Esophagus squamous epithelium (tissue), 5 donors: Measurements from ENCODE around the gene DMBX1. TPM values are rescaled to one million over a fixed set of nuclear protein-coding genes. Genes with fewer than 3 reads are reported as not detected.

Experiments
- DNase-seq: peaks from one replicate; lab custom pipeline; 2025; lab: John Stamatoyannopoulos, UW
- H3K27ac ChIP-seq, 4 donors: fragments of 200-600 bp; sonication (generic); one replicate each; pipeline ENCODE4 v1.5.1; 2016 to 2019; ENCODE audit warnings: mild to moderate bottlenecking in 1 of 4
- H3K27me3 ChIP-seq, 4 donors: fragments of 200-600 bp; sonication (generic); 1 replicate in 3 of 4; 2 replicates in 1 of 4; pipeline versions ENCODE4 v1.5.1 to v1.6.0; 2017 to 2021; ENCODE audit warnings: antibody characterized with exemption in 1 of 4
- H3K36me3 ChIP-seq, 3 donors: fragments of 200-600 bp; sonication (generic); one replicate each; pipeline ENCODE4 v1.5.1; 2016 to 2019
- H3K4me1 ChIP-seq, 3 donors: fragments of 200-600 bp; sonication (generic); one replicate each; pipeline ENCODE4 v1.5.1; 2017 to 2019
- H3K4me3 ChIP-seq, 4 donors: fragments of 200-600 bp; sonication (generic); 1 replicate in 3 of 4; 2 replicates in 1 of 4; pipeline ENCODE4 v1.5.1; 2016 to 2019; ENCODE audit warnings: mild to moderate bottlenecking in 2 of 4, moderate library complexity in 1 of 4
- H3K9me3 ChIP-seq, 3 donors: fragments of 200-600 bp; sonication (generic); one replicate each; pipeline ENCODE4 v1.5.1; 2016 to 2019
- POLR2A ChIP-seq, 4 donors: fragments of 450-650 bp; IDR thresholded peaks; one replicate each; pipeline ENCODE4 v1.6.1; 2017; ENCODE audit warnings: antibody characterized with exemption in 4 of 4, mild to moderate bottlenecking in 4 of 4, moderate library complexity in 3 of 4
- WGBS, 2 donors: methylation state at CpG; one replicate each; pipeline ENCODE4 v1.1.5; 2018; 5-methylcytosine and 5-hydroxymethylcytosine counted together
- intact Hi-C: fragments of 100-400 bp; cut with DNase I; formaldehyde crosslinking; loops from one replicate; pipeline ENCODE4 v1.15.0; 2022
- total RNA-seq, 4 donors: library from RNA; depleted of rRNA; stranded (reverse); fragments of >200 nt; gene quantifications; one replicate each; pipeline ENCODE4 v1.1.0, GENCODE V29; 2016
- TF ChIP-seq, protein P1 (sequence below), 6 experiments: fragments of 450-650 bp in 4 of 6; fragments of 200-600 bp in 2 of 6; sonication (generic) in 2 of 6; IDR thresholded peaks; one replicate each; pipeline ENCODE4 v1.5.1; 2016 to 2019; ENCODE audit warnings: antibody characterized with exemption in 6 of 6, mild to moderate bottlenecking in 4 of 6, moderate library complexity in 4 of 6
- donor health status: DM: yes; HTN: yes; CAD: no.

DMBX1 gene
- total RNA-seq, 4 donors from 2014 or later, result not detected

DNA sequence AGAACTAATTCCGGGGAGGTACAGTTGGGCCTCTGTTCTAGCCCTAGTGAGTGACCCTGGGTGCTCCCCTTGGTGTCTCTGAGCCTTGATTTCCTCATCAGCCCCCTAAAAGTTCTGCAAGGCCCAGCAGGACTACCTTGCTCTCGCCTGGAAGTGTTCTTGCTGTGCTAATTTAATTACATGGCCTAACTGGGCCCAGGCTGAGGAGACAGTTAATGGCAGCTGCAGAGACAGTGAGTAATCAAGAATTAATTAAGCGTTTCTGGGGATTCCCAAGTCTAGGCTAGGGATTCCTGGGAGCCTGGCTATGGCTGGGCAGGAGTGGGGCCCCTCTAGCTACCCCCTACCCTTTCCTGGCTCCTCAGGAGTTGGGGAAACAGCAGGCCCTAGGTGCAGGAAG is 24.7 kb upstream of the DMBX1 start:
- intact Hi-C loops, result no loop called here
- WGBS, 2 donors, result 71 to 89% methylated on average over 2 of the region's 3 CpGs
- no peaks in the 10 kb centered on the region for H3K36me3 ChIP-seq
- H3K4me3 ChIP-seq, result no peak overlapping the region
- peaks cover 0 to 73% (median 0%) of the 10 kb centered on the region in 4 donors for H3K27me3 ChIP-seq
- peaks cover 6 to 15% (median 7%) of the 10 kb centered on the region in 3 donors for H3K4me1 ChIP-seq
- H3K27ac ChIP-seq, result no peak overlapping the region
- H3K9me3 ChIP-seq, result no peaks in the 10 kb centered on the region
- no peak for DNase-seq
- TF ChIP-seq, protein P1, sequence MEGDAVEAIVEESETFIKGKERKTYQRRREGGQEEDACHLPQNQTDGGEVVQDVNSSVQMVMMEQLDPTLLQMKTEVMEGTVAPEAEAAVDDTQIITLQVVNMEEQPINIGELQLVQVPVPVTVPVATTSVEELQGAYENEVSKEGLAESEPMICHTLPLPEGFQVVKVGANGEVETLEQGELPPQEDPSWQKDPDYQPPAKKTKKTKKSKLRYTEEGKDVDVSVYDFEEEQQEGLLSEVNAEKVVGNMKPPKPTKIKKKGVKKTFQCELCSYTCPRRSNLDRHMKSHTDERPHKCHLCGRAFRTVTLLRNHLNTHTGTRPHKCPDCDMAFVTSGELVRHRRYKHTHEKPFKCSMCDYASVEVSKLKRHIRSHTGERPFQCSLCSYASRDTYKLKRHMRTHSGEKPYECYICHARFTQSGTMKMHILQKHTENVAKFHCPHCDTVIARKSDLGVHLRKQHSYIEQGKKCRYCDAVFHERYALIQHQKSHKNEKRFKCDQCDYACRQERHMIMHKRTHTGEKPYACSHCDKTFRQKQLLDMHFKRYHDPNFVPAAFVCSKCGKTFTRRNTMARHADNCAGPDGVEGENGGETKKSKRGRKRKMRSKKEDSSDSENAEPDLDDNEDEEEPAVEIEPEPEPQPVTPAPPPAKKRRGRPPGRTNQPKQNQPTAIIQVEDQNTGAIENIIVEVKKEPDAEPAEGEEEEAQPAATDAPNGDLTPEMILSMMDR (IDR thresholded peaks at IDR 0.05), result no peak
- no peak for TF ChIP-seq POLR2A (IDR thresholded peaks at IDR 0.05)

DNA sequence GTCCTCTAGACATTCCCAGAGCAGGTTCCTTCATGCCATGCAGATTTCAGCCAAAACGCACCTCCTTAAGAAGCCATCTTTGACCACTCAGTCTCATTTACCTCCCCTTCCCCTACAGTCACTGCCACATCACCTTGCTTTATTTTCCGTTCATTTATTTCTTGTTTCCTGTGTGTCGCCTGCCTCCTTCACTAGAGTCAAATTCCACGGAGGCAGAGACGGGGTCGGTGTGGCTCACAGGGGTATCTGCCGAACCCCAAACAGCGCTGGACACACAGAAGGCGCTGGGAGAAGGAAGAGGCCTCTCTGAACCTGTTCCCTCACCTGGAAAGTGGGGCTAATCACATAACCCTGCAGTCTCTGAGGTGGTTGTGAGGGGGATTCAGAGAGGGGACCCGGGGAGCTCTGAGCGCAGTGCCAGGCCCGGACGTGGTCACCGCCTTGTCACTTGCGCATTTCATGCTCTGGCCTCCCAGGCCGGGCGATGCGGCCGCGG is 23.6 kb upstream of the DMBX1 start:
- peaks cover 6 to 15% (median 7%) of the 10 kb centered on the region in 3 donors for H3K4me1 ChIP-seq
- H3K27ac ChIP-seq, result peak overlapping the region in 2 of 4 donors; percentile 25 to 29
- no peaks in the 10 kb centered on the region for H3K9me3 ChIP-seq
- H3K36me3 ChIP-seq, result no peaks in the 10 kb centered on the region
- WGBS, 2 donors, result 38 to 55% methylated on average over 6 to 11 of the region's 20 CpGs
- TF ChIP-seq, protein P1 (IDR thresholded peaks at IDR 0.05), result no peak
- TF ChIP-seq POLR2A (IDR thresholded peaks at IDR 0.05), result no peak
- no peak for DNase-seq
- H3K27me3 ChIP-seq, result peaks cover 0 to 72% (median 0%) of the 10 kb centered on the region in 4 donors
- intact Hi-C loops, result no loop called here
- peak overlapping the region; percentile 41 to 70 (median 56) for H3K4me3 ChIP-seq

GRCh38 chr1:46466477-46467182 is 23.0 kb upstream of the DMBX1 start:
- H3K27ac ChIP-seq, result peak overlapping the region in 2 of 4 donors; percentile 25 to 29
- no peak for DNase-seq
- intact Hi-C loops, result no loop called here

DNA sequence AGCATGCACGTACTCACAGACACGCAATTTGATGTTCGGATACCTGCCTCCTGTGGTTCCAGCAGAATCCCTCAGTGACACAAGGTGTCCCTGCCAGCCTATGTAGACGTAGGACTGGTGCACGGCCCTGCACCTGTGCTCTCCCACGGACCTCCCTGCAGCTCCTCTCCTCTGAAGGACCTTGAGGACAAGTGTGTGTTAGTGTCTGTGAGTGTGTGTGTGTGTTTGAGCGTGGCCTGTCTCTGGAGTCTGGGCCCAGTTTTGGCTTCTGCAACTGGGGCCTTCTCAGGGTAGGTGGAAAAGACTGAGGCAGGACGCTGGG is 22.5 kb upstream of the DMBX1 start:
- intact Hi-C loops, result no loop called here
- 24 to 75% methylated on average over 1 to 5 of the region's 8 CpGs for WGBS, 2 donors
- no peak for DNase-seq
- Histone ChIP-seq H3K4me1 (peaks cover 6 to 15% (median 7%) of the 10 kb centered on the region in 3 donors), H3K4me3 (peak overlapping the region in 3 of 4 donors; percentile 53 to 70 (median 59)), H3K27ac (no peak overlapping the region), H3K27me3 (peaks cover 0 to 64% (median 0%) of the 10 kb centered on the region in 4 donors), H3K9me3 (no peaks in the 10 kb centered on the region), H3K36me3 (no peaks in the 10 kb centered on the region)
- TF ChIP-seq POLR2A (IDR thresholded peaks at IDR 0.05), result no peak
- TF ChIP-seq, protein P1 (IDR thresholded peaks at IDR 0.05), result no peak

More at GRCh38 chr1:46466477-46467182, 23.0 kb upstream of the DMBX1 start:
- 8% methylated on average over 11 of the region's 84 CpGs; no CpG with 5 or more reads in 1 of the 2 donors for WGBS, 2 donors
- Histone ChIP-seq H3K36me3 (no peaks in the 10 kb centered on the region), H3K4me1 (peaks cover 6 to 15% (median 7%) of the 10 kb centered on the region in 3 donors), H3K9me3 (no peaks in the 10 kb centered on the region), H3K4me3 (peak overlapping the region; percentile 41 to 70 (median 56)), H3K27me3 (peaks cover 0 to 69% (median 0%) of the 10 kb centered on the region in 4 donors)
- TF ChIP-seq, protein P1 (IDR thresholded peaks at IDR 0.05), result no peak
- TF ChIP-seq POLR2A (IDR thresholded peaks at IDR 0.05), result no peak

DNA sequence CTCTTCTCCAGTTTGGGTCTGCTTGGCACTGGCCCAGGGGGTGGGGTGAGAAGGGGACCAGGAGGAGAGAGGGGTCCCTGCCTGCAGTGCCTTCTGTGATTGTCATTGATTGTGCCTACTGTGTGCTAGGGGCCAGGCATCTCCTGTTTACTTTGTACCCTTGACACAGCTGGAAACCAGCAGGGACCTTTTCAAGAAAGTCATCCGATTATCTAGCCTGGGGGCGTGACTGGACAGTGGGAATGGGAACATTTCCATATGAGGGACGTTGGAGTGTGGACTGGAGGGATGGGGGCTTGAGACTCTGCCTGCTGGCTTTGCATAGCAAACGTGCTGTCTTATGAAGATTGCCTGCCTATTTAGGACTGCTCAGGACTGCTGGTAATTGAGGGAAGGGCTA is 19.8 kb upstream of the DMBX1 start:
- H3K27me3 ChIP-seq, result peaks cover 0 to 77% (median 0%) of the 10 kb centered on the region in 4 donors
- 43% methylated on average over 4 of the region's 4 CpGs; no CpG with 5 or more reads in 1 of the 2 donors for WGBS, 2 donors
- intact Hi-C loops, result no loop called here
- H3K4me3 ChIP-seq, result no peak overlapping the region
- H3K4me1 ChIP-seq, result peaks cover 6 to 15% (median 7%) of the 10 kb centered on the region in 3 donors
- no peaks in the 10 kb centered on the region for H3K36me3 ChIP-seq
- DNase-seq, result no peak
- H3K9me3 ChIP-seq, result no peaks in the 10 kb centered on the region
- H3K27ac ChIP-seq, result no peak overlapping the region
- TF ChIP-seq, protein P1 (IDR thresholded peaks at IDR 0.05), result no peak
- no peak for TF ChIP-seq POLR2A (IDR thresholded peaks at IDR 0.05)
